Skeletal muscle satellite cell (primary cell): Measurements from ENCODE around the gene FAM83F.

Experiments used
- H3K27me3 ChIP-seq: 2 replicates; pipeline ENCODE4 v1.7.0; 2013; ENCODE audit warnings: low read length; ENCODE audit not compliant: control insufficient read depth, insufficient read depth
- H3K36me3 ChIP-seq: 2 replicates; pipeline ENCODE4 v1.7.0; 2013; ENCODE audit warnings: mild to moderate bottlenecking, control low read depth, low read length; ENCODE audit not compliant: insufficient read depth
- H3K4me1 ChIP-seq: 2 replicates; pipeline ENCODE4 v1.7.0; 2013; ENCODE audit warnings: low read length; ENCODE audit not compliant: control insufficient read depth, insufficient read depth
- H3K4me2 ChIP-seq: 2 replicates; pipeline ENCODE4 v1.7.0; 2013; ENCODE audit warnings: mild to moderate bottlenecking, low read length
- H3K4me3 ChIP-seq: 2 replicates; pipeline ENCODE4 v1.7.0; 2013; ENCODE audit warnings: low read length
- H3K9ac ChIP-seq: 2 replicates; pipeline ENCODE4 v1.7.0; 2013; ENCODE audit warnings: mild to moderate bottlenecking, low read depth, low read length, moderate library complexity
- H3K9me3 ChIP-seq: replicated peaks from 2 replicates; pipeline ENCODE4 v1.7.0; 2013; ENCODE audit warnings: mild to moderate bottlenecking, control low read depth, low read length

The FAM83F gene

DNA sequence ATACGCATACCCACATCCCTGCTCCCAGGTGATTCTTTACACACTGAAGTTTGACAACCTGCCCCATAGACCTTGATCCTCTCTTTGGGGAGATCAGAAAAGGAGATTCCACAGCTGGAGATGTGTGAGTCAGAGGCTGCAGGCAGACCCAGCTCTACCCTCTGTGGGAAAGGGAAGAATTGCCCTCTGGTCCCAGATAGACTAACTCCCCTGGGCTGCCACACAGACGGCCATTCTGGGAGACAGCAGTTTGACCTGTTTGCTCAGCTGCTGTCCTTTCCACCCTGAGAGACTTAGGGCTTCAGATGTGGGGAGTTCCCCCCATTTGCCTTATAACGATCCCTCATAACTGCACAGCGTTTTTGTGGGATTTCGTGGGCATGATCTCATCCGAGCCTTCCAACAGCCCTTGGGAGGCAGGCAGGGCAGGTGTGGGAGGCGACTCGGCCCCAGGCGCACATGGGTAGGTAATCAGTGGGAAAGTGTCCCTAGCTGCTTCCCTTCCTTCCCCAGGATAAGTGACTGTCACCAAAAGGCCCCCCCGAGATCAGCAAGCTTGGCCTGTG lies 14.1 kb downstream of the FAM83F start:
- Histone ChIP-seq H3K36me3 (no peaks in the 10 kb centered on the region), H3K9ac (no peak overlapping the region), H3K9me3 (no peaks in the 10 kb centered on the region), H3K4me2 (no peak overlapping the region), H3K27me3 (peaks cover 60% of the 10 kb centered on the region), H3K4me1 (no peaks in the 10 kb centered on the region), H3K4me3 (no peak overlapping the region)

DNA sequence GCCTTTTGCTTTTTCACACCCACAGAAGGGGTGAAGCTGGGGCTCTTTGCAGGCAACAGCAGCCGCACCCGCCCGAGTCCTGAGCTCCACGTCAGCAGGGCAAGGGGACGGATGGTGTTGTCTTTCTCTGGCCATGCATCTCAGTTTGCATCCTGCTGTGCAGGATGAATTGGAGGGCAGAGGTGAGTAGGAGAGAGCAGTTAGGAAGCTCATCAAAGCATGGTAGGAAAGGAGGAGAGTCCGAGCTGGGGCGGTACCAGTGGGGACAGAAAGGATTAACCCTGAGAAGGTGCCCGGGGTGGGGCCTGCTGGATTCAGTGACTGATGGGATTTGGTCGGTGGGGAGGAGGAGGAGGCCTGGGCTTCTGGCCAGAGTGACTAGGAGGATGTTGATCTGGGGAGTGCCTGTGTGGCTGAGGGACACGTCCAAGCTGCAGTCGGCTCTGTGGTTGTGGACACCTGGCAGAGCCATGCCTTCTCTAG lies 14.6 kb downstream of the FAM83F start:
- no peak overlapping the region for H3K4me3 ChIP-seq
- H3K9ac ChIP-seq, result no peak overlapping the region
- H3K4me2 ChIP-seq, result no peak overlapping the region
- H3K9me3 ChIP-seq, result no peaks in the 10 kb centered on the region
- no peaks in the 10 kb centered on the region for H3K36me3 ChIP-seq
- peaks cover 60% of the 10 kb centered on the region for H3K27me3 ChIP-seq
- H3K4me1 ChIP-seq, result no peaks in the 10 kb centered on the region

DNA sequence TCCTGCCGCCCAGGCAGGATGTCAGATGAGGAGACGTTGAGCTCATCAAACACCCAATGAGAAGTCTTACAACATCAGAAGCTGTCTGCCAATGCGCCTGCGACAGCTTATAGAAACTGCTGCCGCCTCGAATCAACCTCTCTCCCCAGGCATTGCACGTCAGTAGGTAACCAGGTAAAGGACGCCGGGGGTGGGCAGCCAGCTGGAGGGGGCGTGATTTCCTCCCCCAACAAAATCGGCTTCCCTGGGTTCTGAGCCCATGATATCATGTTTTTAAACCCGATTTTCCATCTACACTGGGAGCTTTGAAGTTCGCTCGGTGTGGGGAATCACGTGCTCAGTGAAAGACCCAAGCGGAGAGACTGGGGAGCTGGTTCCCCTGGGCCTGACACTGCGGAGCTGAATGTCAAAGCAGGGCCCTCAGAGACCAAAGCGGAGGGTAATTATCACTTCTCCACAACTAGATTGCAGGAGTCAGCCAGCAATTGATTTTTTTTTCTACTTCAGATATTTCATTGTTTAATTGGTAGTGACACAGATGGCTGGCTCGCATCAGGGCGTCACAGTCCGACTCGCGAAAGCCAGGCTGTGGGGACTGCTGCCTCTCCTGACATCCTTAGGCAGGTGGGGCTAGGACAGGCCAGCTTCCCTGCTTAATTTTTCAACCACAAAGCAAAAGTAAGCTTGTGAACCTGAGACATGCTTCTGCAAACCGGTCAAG lies 15.4 kb downstream of the FAM83F start:
- no peak overlapping the region for H3K4me2 ChIP-seq
- H3K27me3 ChIP-seq, result peaks cover 55% of the 10 kb centered on the region
- H3K9ac ChIP-seq, result no peak overlapping the region
- no peaks in the 10 kb centered on the region for H3K4me1 ChIP-seq
- no peaks in the 10 kb centered on the region for H3K36me3 ChIP-seq
- H3K9me3 ChIP-seq, result no peaks in the 10 kb centered on the region
- no peak overlapping the region for H3K4me3 ChIP-seq

DNA sequence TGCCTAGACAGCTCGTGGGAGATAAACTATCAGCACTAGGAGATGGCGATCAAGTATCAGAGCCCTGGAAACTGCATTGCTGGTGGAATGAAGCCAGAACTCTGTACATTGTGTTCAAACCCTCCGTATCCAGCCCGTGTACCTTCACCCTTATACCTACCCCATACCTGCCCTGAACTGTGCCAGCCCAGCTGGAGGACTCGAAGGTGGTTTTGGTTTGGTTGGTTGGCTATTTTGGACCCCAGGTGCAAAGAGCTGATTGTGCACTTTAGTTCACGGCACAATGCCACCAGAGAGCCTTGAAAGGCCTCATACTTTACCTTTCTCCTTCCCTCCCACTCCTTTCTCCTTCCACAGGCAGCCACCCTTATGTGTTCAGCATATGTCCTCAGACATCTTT lies 16.0 kb downstream of the FAM83F start:
- Histone ChIP-seq H3K4me3 (no peak overlapping the region), H3K27me3 (peaks cover 53% of the 10 kb centered on the region), H3K9me3 (no peaks in the 10 kb centered on the region), H3K4me2 (no peak overlapping the region), H3K36me3 (no peaks in the 10 kb centered on the region), H3K4me1 (no peaks in the 10 kb centered on the region), H3K9ac (no peak overlapping the region)

DNA sequence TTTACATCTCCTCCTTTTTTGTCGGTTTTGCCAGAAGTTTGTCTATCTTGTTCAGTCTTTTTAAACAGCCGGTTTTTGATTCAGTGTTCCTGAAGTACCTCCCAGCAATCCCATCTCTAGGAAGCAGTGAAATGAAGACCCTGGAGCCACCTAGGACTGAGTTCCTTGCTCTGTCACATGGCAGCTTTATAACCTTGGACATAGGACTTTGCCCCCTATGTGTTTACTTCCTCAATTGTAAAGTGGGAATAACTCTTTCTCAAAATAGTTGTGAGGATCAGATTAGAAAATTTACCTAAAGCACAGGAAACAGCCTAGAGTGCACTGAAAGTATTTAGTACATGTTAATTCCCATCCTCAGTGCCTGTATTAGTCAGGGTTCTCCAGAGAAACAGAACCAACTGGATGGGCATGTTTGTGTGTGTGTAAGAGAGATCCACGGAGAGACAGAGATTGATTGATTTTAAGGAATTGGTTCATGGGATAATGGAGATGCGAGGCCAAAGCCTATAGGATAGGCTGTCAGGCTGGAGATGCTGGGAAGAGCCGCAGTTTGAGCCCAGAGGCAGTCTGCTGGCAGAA lies 20.0 kb downstream of the FAM83F start:
- no peaks in the 10 kb centered on the region for H3K9me3 ChIP-seq
- no peaks in the 10 kb centered on the region for H3K4me1 ChIP-seq
- no peak overlapping the region for H3K9ac ChIP-seq
- no peaks in the 10 kb centered on the region for H3K36me3 ChIP-seq
- H3K4me2 ChIP-seq, result no peak overlapping the region
- H3K27me3 ChIP-seq, result peaks cover 30% of the 10 kb centered on the region
- H3K4me3 ChIP-seq, result no peak overlapping the region

DNA sequence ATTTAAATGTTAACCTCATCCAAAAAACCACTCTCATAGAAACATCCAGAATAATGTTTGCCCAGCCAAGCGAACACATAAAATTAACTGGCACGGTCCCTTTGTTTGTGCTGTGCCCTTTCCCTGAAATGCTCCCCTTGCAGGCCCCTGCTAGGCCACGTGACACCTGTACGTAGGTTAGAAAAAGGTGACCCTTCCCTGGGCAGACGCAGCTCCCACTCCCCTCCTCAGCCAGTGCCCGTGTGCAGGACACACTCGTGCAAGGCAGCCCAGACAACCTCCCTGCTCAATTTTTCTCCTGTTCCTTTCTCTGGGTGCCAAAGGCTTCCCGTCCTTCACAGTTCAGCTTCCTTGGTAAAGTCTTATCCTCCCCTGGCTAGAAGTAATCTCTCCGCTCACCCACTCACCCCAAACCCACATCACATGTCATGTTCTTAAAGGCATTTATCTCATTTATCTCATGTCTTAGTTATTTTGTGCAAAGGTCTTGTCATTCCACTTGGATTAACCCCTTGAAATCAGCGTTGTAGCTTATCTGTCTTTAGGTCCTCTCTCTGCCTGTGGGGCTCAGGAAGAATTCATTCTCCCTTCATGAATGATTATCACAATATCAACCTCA lies 20.7 kb downstream of the FAM83F start:
- Histone ChIP-seq H3K4me3 (no peak overlapping the region), H3K4me2 (no peak overlapping the region), H3K9ac (no peak overlapping the region), H3K27me3 (peaks cover 23% of the 10 kb centered on the region), H3K4me1 (no peaks in the 10 kb centered on the region), H3K36me3 (no peaks in the 10 kb centered on the region), H3K9me3 (no peaks in the 10 kb centered on the region)

DNA sequence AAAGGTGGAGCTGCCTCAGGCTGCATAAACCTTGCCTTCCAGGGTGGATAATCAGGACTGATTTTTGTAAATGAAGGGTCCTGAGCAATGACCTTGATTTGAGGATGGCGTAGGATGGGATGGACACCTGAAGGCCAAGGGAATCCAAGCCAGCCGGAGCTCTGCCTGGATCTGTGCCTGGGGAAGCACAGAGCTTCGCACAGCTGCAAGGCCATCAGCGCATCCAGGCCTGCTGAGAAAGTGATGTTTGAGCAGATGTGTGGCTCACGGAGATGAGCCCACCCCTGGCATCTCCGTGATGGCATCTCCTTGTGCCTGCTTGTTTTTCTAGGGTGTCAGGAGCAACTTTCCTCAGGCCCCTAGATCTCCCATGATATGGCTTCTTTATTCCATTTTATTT lies 23.3 kb downstream of the FAM83F start:
- no peaks in the 10 kb centered on the region for H3K9me3 ChIP-seq
- H3K4me2 ChIP-seq, result no peak overlapping the region
- no peaks in the 10 kb centered on the region for H3K4me1 ChIP-seq
- H3K4me3 ChIP-seq, result no peak overlapping the region
- no peak overlapping the region for H3K9ac ChIP-seq
- peaks cover 15% of the 10 kb centered on the region for H3K27me3 ChIP-seq
- no peaks in the 10 kb centered on the region for H3K36me3 ChIP-seq

DNA sequence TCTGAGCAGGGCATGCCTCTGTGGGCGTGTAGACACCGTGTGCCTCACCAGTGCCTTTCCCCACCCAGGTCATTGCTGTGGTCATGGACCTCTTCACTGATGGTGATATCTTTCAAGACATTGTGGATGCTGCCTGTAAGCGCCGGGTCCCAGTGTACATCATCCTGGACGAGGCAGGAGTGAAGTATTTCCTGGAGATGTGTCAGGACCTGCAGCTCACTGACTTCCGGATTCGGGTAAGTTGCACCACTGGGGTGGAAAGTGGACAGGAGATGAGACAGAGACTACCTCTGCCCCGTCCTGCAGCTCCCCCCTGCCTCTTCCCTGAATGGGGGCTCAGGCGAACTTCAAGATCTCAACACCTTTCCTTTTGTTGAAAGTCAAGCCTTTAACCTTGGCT lies 24.3 kb downstream of the FAM83F start:
- H3K9me3 ChIP-seq, result no peaks in the 10 kb centered on the region
- H3K4me3 ChIP-seq, result no peak overlapping the region
- no peaks in the 10 kb centered on the region for H3K36me3 ChIP-seq
- peaks cover 12% of the 10 kb centered on the region for H3K27me3 ChIP-seq
- H3K4me2 ChIP-seq, result no peak overlapping the region
- H3K4me1 ChIP-seq, result no peaks in the 10 kb centered on the region
- H3K9ac ChIP-seq, result no peak overlapping the region

DNA sequence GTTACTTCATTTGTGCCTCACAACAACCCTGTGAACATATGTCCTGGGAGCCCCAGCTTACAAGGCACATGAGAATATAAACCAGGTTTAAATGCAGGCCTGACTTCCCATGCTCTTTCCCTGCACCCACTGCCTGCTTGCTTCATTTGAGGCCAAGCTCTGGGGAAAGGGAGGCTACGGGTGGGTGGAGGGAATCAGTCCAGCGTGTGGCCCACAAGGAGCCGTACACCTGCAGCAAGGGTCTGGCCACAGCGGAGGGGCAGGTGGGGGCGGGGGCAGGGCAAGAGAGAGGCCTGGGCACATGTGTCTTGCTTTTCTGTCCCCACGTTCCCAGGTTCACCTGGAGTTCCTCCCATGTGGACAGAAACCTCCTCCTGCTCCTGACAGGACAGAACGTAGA lies 26.2 kb downstream of the FAM83F start:
- no peak overlapping the region for H3K9ac ChIP-seq
- H3K27me3 ChIP-seq, result peaks cover 8% of the 10 kb centered on the region
- no peak overlapping the region for H3K4me2 ChIP-seq
- no peaks in the 10 kb centered on the region for H3K9me3 ChIP-seq
- H3K4me1 ChIP-seq, result no peaks in the 10 kb centered on the region
- H3K4me3 ChIP-seq, result no peak overlapping the region
- H3K36me3 ChIP-seq, result no peaks in the 10 kb centered on the region

DNA sequence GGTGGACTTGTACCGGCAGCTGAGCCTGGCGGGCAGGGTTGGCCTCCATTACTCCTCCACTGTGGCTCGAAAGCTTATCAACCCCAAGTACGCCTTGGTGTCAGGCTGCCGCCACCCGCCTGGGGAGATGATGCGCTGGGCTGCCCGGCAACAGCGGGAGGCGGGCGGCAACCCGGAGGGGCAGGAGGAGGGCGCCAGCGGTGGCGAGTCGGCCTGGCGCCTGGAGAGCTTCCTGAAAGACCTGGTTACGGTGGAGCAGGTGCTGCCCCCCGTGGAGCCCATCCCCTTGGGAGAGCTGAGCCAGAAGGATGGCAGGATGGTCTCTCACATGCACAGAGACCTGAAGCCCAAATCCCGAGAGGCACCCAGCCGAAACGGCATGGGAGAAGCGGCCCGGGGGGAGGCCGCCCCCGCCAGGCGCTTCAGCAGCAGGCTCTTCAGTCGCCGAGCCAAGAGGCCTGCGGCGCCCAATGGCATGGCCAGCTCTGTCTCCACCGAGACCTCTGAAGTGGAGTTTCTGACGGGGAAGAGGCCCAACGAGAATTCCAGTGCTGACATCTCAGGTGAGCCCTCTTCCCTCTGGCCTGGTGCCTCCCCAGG lies 26.7 kb downstream of the FAM83F start:
- H3K9ac ChIP-seq, result no peak overlapping the region
- peaks cover 9% of the 10 kb centered on the region for H3K27me3 ChIP-seq
- no peaks in the 10 kb centered on the region for H3K4me1 ChIP-seq
- no peak overlapping the region for H3K4me2 ChIP-seq
- H3K4me3 ChIP-seq, result no peak overlapping the region
- H3K36me3 ChIP-seq, result no peaks in the 10 kb centered on the region
- no peaks in the 10 kb centered on the region for H3K9me3 ChIP-seq

DNA sequence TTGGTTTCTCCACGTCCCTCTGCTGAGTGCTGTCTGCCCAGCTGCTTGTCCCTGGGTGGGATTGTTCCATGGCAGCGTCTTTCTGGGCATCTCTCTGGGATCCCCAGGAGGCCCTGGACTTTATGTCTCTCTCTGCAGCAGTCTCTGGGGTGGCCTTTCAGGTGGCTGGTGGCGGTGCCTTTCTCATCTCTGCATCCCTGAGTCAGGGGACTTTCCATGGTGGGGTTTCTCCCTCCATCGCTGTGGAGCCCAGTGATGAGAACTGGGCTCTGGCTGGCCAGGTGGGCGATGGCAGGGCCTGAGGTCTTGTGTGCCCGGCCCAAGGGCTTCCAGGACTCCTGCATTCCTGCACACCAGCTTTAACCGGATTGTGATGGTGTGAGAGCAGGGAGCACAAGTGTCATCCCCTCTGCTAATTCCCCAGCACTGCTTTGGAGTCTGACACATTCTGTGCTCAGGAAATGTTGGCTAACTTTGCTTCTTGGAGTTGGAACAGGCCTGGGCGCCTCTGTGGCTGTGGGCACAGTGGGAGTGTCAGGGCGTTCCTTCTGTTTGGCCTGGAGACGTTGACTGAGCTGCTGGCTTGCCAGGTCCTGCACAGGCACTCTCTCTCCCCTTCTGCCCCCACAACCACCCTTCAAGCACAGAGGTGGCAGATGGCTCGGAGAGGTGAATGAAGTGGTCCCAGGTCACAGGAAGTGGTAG lies 27.9 kb downstream of the FAM83F start:
- Histone ChIP-seq H3K4me2 (no peak overlapping the region), H3K4me1 (no peaks in the 10 kb centered on the region), H3K36me3 (no peaks in the 10 kb centered on the region), H3K9me3 (no peaks in the 10 kb centered on the region), H3K27me3 (peaks cover 11% of the 10 kb centered on the region), H3K4me3 (no peak overlapping the region), H3K9ac (no peak overlapping the region)
